IPS-20b (cell line): ENCODE results near the gene DSC3.

Source experiments
- H3K27ac ChIP-seq: one replicate; pipeline ENCODE4 v1.5.1; 2013; ENCODE audit warnings: low read length
- H3K27me3 ChIP-seq: 2 replicates; pipeline ENCODE4 v1.6.1; 2013; ENCODE audit warnings: mild to moderate bottlenecking, low read length, inconsistent platforms; ENCODE audit not compliant: insufficient read depth
- H3K36me3 ChIP-seq: 2 replicates; pipeline ENCODE4 v1.6.1; 2013; ENCODE audit warnings: low read depth, mild to moderate bottlenecking, inconsistent platforms, low read length, moderate library complexity; ENCODE audit not compliant: insufficient read depth
- H3K4me1 ChIP-seq: 2 replicates; pipeline ENCODE4 v1.6.1; 2013; ENCODE audit warnings: mild to moderate bottlenecking, control low read depth, inconsistent platforms, low read length, moderate library complexity; ENCODE audit not compliant: insufficient read depth
- H3K4me3 ChIP-seq: 2 replicates; pipeline ENCODE4 v1.5.1; 2013; ENCODE audit warnings: mild to moderate bottlenecking, low read length, inconsistent platforms
- H3K9ac ChIP-seq: 2 replicates; pipeline ENCODE4 v1.6.1; 2013; ENCODE audit warnings: low read depth, mild to moderate bottlenecking, inconsistent platforms, low read length, moderate library complexity
- H3K9me3 ChIP-seq: 2 replicates; pipeline ENCODE4 v1.6.1; 2013; ENCODE audit warnings: mild to moderate bottlenecking, low read depth, low read length, inconsistent platforms; ENCODE audit not compliant: insufficient read depth

Gene DSC3

GRCh38 chr18:31042406-31043181, at the start of gene DSC3:
Gene DSC3 (minus strand): TSS chr18:31042742. CDS start chr18:31042660, 82 bp downstream.
- peak within 1 kb of the TSS; percentile 70; the same call in 1 of the 2 replicates for H3K9ac ChIP-seq
- H3K4me3 ChIP-seq: peak within 1 kb of the TSS; percentile 84
- peaks cover 14% of the 10 kb centered on the region; the same call in 1 of the 2 replicates for H3K4me1 ChIP-seq
- H3K27ac ChIP-seq: no peak within 1 kb of the TSS
- no peaks in the 10 kb centered on the region for H3K9me3 ChIP-seq
- H3K27me3 ChIP-seq: peaks cover 80% of the 10 kb centered on the region
- no peaks in the 10 kb centered on the region for H3K36me3 ChIP-seq

GRCh38 chr18:31091350-31091749, 48.8 kb upstream of the DSC3 start:
- H3K27ac ChIP-seq: no peak overlapping the region

GRCh38 chr18:31088532-31088931, 46.0 kb upstream of the DSC3 start:
- no peak overlapping the region for H3K27ac ChIP-seq
- no peaks in the 10 kb centered on the region for H3K4me1 ChIP-seq
- H3K4me3 ChIP-seq: no peak overlapping the region
- H3K9me3 ChIP-seq: no peaks in the 10 kb centered on the region
- H3K36me3 ChIP-seq: peaks cover 89% of the 10 kb centered on the region
- H3K9ac ChIP-seq: no peak overlapping the region
- H3K27me3 ChIP-seq: no peaks in the 10 kb centered on the region

More at GRCh38 chr18:31091350-31091749, 48.8 kb upstream of the DSC3 start:
- no peaks in the 10 kb centered on the region for H3K9me3 ChIP-seq
- 0 out of 2 replicates have a peak, but pooled peaks cover 3% of the 10 kb centered on the region for H3K4me1 ChIP-seq
- no peak overlapping the region for H3K9ac ChIP-seq
- H3K27me3 ChIP-seq: no peaks in the 10 kb centered on the region
- H3K36me3 ChIP-seq: peaks cover 67% of the 10 kb centered on the region
- no peak overlapping the region for H3K4me3 ChIP-seq

GRCh38 chr18:31079973-31080372, 37.4 kb upstream of the DSC3 start:
- Histone ChIP-seq H3K4me1 (no peaks in the 10 kb centered on the region), H3K27me3 (no peaks in the 10 kb centered on the region)

GRCh38 chr18:31077878-31078277, 35.3 kb upstream of the DSC3 start:
- no peaks in the 10 kb centered on the region for H3K27me3 ChIP-seq
- peaks cover 82% of the 10 kb centered on the region for H3K36me3 ChIP-seq
- no peak overlapping the region for H3K27ac ChIP-seq
- H3K9ac ChIP-seq: no peak overlapping the region
- no peaks in the 10 kb centered on the region for H3K4me1 ChIP-seq
- no peak overlapping the region for H3K4me3 ChIP-seq
- H3K9me3 ChIP-seq: no peaks in the 10 kb centered on the region

More at GRCh38 chr18:31079973-31080372, 37.4 kb upstream of the DSC3 start:
- H3K27ac ChIP-seq: no peak overlapping the region
- no peaks in the 10 kb centered on the region for H3K9me3 ChIP-seq
- no peak overlapping the region for H3K4me3 ChIP-seq
- peaks cover 82% of the 10 kb centered on the region for H3K36me3 ChIP-seq
- no peak overlapping the region for H3K9ac ChIP-seq

- no peaks in the 10 kb centered on the region for H3K27me3 ChIP-seq
- H3K27ac ChIP-seq: no peak overlapping the region
- peaks cover 86% of the 10 kb centered on the region for H3K36me3 ChIP-seq
Measured at GRCh38 chr18:31072175-31072574, 29.6 kb upstream of the DSC3 start.

GRCh38 chr18:31070206-31070605, 27.7 kb upstream of the DSC3 start:
- H3K4me3 ChIP-seq: no peak overlapping the region
- no peak overlapping the region for H3K9ac ChIP-seq
- H3K9me3 ChIP-seq: no peaks in the 10 kb centered on the region
- peaks cover 87% of the 10 kb centered on the region for H3K36me3 ChIP-seq
- H3K4me1 ChIP-seq: peaks cover 2% of the 10 kb centered on the region; the same call in 1 of the 2 replicates
- H3K27ac ChIP-seq: no peak overlapping the region
- no peaks in the 10 kb centered on the region for H3K27me3 ChIP-seq

More at GRCh38 chr18:31072175-31072574, 29.6 kb upstream of the DSC3 start:
- Histone ChIP-seq H3K4me1 (no peaks in the 10 kb centered on the region), H3K9me3 (no peaks in the 10 kb centered on the region), H3K9ac (no peak overlapping the region), H3K4me3 (no peak overlapping the region)

GRCh38 chr18:31066266-31066665, 23.7 kb upstream of the DSC3 start:
- Histone ChIP-seq H3K27me3 (no peaks in the 10 kb centered on the region), H3K27ac (no peak overlapping the region), H3K4me1 (peaks cover 2% of the 10 kb centered on the region; the same call in 1 of the 2 replicates), H3K36me3 (peaks cover 50% of the 10 kb centered on the region), H3K9ac (no peak overlapping the region), H3K9me3 (no peaks in the 10 kb centered on the region), H3K4me3 (no peak overlapping the region)

GRCh38 chr18:31065036-31065773, 22.7 kb upstream of the DSC3 start:
- Histone ChIP-seq H3K36me3 (peaks cover 39% of the 10 kb centered on the region), H3K27me3 (no peaks in the 10 kb centered on the region)

GRCh38 chr18:31064130-31064529, 21.6 kb upstream of the DSC3 start:
- Histone ChIP-seq H3K4me3 (no peak overlapping the region), H3K9me3 (no peaks in the 10 kb centered on the region), H3K36me3 (peaks cover 29% of the 10 kb centered on the region), H3K27me3 (no peaks in the 10 kb centered on the region), H3K9ac (no peak overlapping the region), H3K27ac (no peak overlapping the region), H3K4me1 (peaks cover 2% of the 10 kb centered on the region; the same call in 1 of the 2 replicates)

More at GRCh38 chr18:31065036-31065773, 22.7 kb upstream of the DSC3 start:
- H3K9ac ChIP-seq: no peak overlapping the region
- no peak overlapping the region for H3K4me3 ChIP-seq
- H3K27ac ChIP-seq: no peak overlapping the region
- peaks cover 2% of the 10 kb centered on the region; the same call in 1 of the 2 replicates for H3K4me1 ChIP-seq
- H3K9me3 ChIP-seq: no peaks in the 10 kb centered on the region

- H3K4me1 ChIP-seq: peaks cover 11% of the 10 kb centered on the region; the same call in 1 of the 2 replicates
- H3K9ac ChIP-seq: no peak overlapping the region
- H3K36me3 ChIP-seq: peaks cover 8% of the 10 kb centered on the region; the same call in 1 of the 2 replicates
- H3K4me3 ChIP-seq: no peak overlapping the region
- H3K27ac ChIP-seq: no peak overlapping the region
- no peaks in the 10 kb centered on the region for H3K27me3 ChIP-seq
- H3K9me3 ChIP-seq: no peaks in the 10 kb centered on the region
Measured at GRCh38 chr18:31061945-31062344, 19.4 kb upstream of the DSC3 start.
